ENCODE results near the gene ACTR6. TPM values are rescaled to one million over a fixed set of nuclear protein-coding genes. Genes with fewer than 3 reads are reported as not detected.

ACTR6 gene
- total and polyA plus RNA-seq, 9 of the 15 experiments (the other 6 are each of a cell fraction or from before 2014, with no cell fraction given): 26.1 to 109 (median 70.9) TPM

GRCh38 chr12:100254876-100255275 is 54.3 kb downstream of the ACTR6 start:
- in situ Hi-C loops (cut with MboI): no loop called here
- ChIA-PET CTCF (ENCODE audit: low intra/inter-chr PET ratio) (interaction anchor here (0.6 kb wide), 1 partner anchor 52 kb away, joined by 4 read pairs; no protein-coding TSS in a partner anchor), POLR2A (no interaction called here)
- Histone ChIP-seq H2AFZ (ENCODE audit: low read depth, low read length) (no peak overlapping the region), H3K36me3 (ENCODE audit: control insufficient read depth, insufficient read depth, low read length) (no peaks in the 10 kb centered on the region), H3K9me3 (replicated peaks; ENCODE audit: control insufficient read depth, insufficient read depth, low read depth, low read length) (no peaks in the 10 kb centered on the region), H4K20me1 (replicated peaks; ENCODE audit: control insufficient read depth, insufficient read depth, low read length) (no peaks in the 10 kb centered on the region), H3K27ac (ENCODE audit: extremely low read depth, low read depth, low read length) (no peak overlapping the region), H3K9ac (ENCODE audit: insufficient read depth in 1 of 2, low read depth in 2 of 2, low read length in 2 of 2) (no peak overlapping the region), H3K4me2 (ENCODE audit: insufficient read depth, low read length) (no peak overlapping the region), H3K4me1 (replicated peaks in 1 of 2; ENCODE audit: control insufficient read depth in 2 of 2, insufficient read depth in 2 of 2, low read length in 2 of 2) (no peaks in the 10 kb centered on the region), H3K79me2 (ENCODE audit: control insufficient read depth, insufficient read depth, low read length) (no peaks in the 10 kb centered on the region), H3K27me3 (ENCODE audit: control insufficient read depth in 2 of 2, insufficient read depth in 2 of 2, low read length in 2 of 2) (no peaks in the 10 kb centered on the region), H3K4me3 (no peak overlapping the region), H3K9me1 (ENCODE audit: control insufficient read depth, insufficient read depth, low read length) (no peaks in the 10 kb centered on the region)
- DNase-seq (ENCODE audit: extremely low read depth in 1 of 4, low spot score in 3 of 4) (no peak), ATAC-seq (no peak), FAIRE-seq (no peak)
- 100% methylated on average over 1 of the region's 1 CpG for WGBS (ENCODE audit: insufficient coverage, low coverage, missing lambda C conversion rate)
- BruUV-seq (replicated peaks): no TSS peak
- intact Hi-C loops (cut with micrococcal nuclease): no loop called here
- TF ChIP-seq ZBTB9 (CRISPR knock-in tag; IDR thresholded peaks at IDR 0.05) (no peak), ZZZ3 (IDR thresholded peaks at IDR 0.05) (no peak), YBX1 (IDR thresholded peaks at IDR 0.05) (no peak), CCAR2 (IDR thresholded peaks at IDR 0.05; ENCODE audit: low read depth, low read length) (no peak), ZFP1 (CRISPR knock-in tag; IDR thresholded peaks at IDR 0.05) (no peak), FOXA3 (CRISPR knock-in tag; conservative IDR thresholded peaks at IDR 0.05 in 1 of 2, IDR thresholded peaks at IDR 0.05 in 1 of 2) (no peak), NFRKB (IDR thresholded peaks at IDR 0.05; ENCODE audit: low read depth) (no peak), TAF1 (IDR thresholded peaks at IDR 0.05; ENCODE audit: control insufficient read depth, extremely low read depth, insufficient read depth, low read length, severe bottlenecking) (no peak), KLF16 (IDR thresholded peaks at IDR 0.05) (no peak), TEAD1 (CRISPR knock-in tag; IDR thresholded peaks at IDR 0.05) (no peak)
- TF ChIP-seq, protein P1, sequence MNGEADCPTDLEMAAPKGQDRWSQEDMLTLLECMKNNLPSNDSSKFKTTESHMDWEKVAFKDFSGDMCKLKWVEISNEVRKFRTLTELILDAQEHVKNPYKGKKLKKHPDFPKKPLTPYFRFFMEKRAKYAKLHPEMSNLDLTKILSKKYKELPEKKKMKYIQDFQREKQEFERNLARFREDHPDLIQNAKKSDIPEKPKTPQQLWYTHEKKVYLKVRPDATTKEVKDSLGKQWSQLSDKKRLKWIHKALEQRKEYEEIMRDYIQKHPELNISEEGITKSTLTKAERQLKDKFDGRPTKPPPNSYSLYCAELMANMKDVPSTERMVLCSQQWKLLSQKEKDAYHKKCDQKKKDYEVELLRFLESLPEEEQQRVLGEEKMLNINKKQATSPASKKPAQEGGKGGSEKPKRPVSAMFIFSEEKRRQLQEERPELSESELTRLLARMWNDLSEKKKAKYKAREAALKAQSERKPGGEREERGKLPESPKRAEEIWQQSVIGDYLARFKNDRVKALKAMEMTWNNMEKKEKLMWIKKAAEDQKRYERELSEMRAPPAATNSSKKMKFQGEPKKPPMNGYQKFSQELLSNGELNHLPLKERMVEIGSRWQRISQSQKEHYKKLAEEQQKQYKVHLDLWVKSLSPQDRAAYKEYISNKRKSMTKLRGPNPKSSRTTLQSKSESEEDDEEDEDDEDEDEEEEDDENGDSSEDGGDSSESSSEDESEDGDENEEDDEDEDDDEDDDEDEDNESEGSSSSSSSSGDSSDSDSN (IDR thresholded peaks at IDR 0.05; ENCODE audit: borderline replicate concordance in 1 of 2, low read depth in 2 of 2, low read length in 2 of 2): no peak

All from K562 (cell line).